C4-2B (cell line): ENCODE data around the gene RIMBP2.

Experiments used
- ZFX ChIP-seq: fragments of 450-650 bp; IDR thresholded peaks from 2 replicates; pipeline ENCODE4 v1.6.1; 2017
- TF ChIP-seq, protein P1 (sequence below): fragments of 450-650 bp; conservative IDR thresholded peaks from 2 replicates; pipeline ENCODE4 v1.5.1; 2017; ENCODE audit warnings: mild to moderate bottlenecking

DNA sequence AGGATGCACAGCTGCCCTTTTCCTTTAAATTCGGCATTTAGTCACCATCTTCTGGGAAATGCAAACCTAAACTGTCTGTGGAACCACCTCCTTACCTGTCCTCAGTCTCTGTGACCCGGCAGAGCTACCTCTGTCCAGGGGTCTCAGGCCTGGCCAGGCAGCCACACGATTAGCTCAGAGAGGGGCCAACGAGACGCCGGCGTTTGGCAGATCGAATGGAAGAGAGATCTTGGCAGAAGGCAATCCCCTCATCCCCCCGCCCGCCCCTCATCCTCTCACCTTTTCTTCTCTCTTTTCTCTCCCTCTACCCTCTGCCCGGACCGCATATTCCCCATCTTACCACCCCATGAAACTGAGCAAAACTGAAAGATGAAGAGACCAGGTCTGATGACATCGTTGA lies 277.4 kb downstream of the RIMBP2 start:
- TF ChIP-seq, protein P1, sequence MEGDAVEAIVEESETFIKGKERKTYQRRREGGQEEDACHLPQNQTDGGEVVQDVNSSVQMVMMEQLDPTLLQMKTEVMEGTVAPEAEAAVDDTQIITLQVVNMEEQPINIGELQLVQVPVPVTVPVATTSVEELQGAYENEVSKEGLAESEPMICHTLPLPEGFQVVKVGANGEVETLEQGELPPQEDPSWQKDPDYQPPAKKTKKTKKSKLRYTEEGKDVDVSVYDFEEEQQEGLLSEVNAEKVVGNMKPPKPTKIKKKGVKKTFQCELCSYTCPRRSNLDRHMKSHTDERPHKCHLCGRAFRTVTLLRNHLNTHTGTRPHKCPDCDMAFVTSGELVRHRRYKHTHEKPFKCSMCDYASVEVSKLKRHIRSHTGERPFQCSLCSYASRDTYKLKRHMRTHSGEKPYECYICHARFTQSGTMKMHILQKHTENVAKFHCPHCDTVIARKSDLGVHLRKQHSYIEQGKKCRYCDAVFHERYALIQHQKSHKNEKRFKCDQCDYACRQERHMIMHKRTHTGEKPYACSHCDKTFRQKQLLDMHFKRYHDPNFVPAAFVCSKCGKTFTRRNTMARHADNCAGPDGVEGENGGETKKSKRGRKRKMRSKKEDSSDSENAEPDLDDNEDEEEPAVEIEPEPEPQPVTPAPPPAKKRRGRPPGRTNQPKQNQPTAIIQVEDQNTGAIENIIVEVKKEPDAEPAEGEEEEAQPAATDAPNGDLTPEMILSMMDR, result no peak
- TF ChIP-seq ZFX, result no peak
